Right lobe of liver (tissue), 6 donors: ENCODE measurements around the gene NOVA2. TPM values are rescaled to one million over a fixed set of nuclear protein-coding genes. Genes with fewer than 3 reads are reported as not detected.

Source experiments
- ATAC-seq, 4 donors: fragments of 200-7000 bp; cut with Tn5 transposase; one replicate each; pipeline ENCODE4 v1.9.1; 2020; ENCODE audit warnings: mild to moderate bottlenecking in 4 of 4, moderate library complexity in 4 of 4
- DNase-seq, 3 donors: peaks; one replicate each; pipeline ENCODE4 v3.0.0-alpha.2; 2020
- H3K27ac ChIP-seq, 3 donors: fragments of 200-600 bp; one replicate each; pipeline ENCODE4 v1.8.0; 2022
- H3K27me3 ChIP-seq, 2 donors: fragments of 200-600 bp; one replicate each; pipeline ENCODE4 v1.8.0; 2022
- H3K36me3 ChIP-seq, 4 donors: fragments of 200-600 bp; sonication (generic) in 1 of 4; one replicate each; pipeline versions ENCODE4 v1.5.1 to v1.8.0; 2017 to 2022; ENCODE audit warnings: control low read depth in 1 of 4
- H3K4me1 ChIP-seq, 4 donors: fragments of 200-600 bp; sonication (generic) in 1 of 4; one replicate each; pipeline versions ENCODE4 v1.5.1 to v1.8.0; 2017 to 2022; ENCODE audit warnings: control low read depth in 1 of 4
- H3K4me3 ChIP-seq, 3 donors: fragments of 200-600 bp; one replicate each; pipeline ENCODE4 v1.8.0; 2022
- H3K9me3 ChIP-seq, 4 donors: fragments of 200-600 bp; sonication (generic) in 1 of 4; one replicate each; pipeline versions ENCODE4 v1.5.1 to v1.8.0; 2017 to 2022; ENCODE audit warnings: control low read depth in 1 of 4
- POLR2A ChIP-seq: fragments of 450-650 bp; IDR thresholded peaks from one replicate; pipeline ENCODE4 v1.6.1; 2017; ENCODE audit warnings: antibody characterized with exemption, mild to moderate bottlenecking
- WGBS: methylation state at CpG from one replicate; pipeline ENCODE4 v1.1.6; 2018; ENCODE audit warnings: low coverage, low lambda C conversion rate; ENCODE audit not compliant: insufficient coverage; ENCODE audit errors: missing lambda C conversion rate; 5-methylcytosine and 5-hydroxymethylcytosine counted together
- intact Hi-C, 2 donors: fragments of 100-400 bp; cut with DNase I; formaldehyde crosslinking; loops; one replicate each; pipeline versions ENCODE4 v1.11.2 to v1.14.1; 2022
- total RNA-seq, 6 experiments: library from RNA; depleted of rRNA in 2 of 6; stranded (reverse); fragments of >200 nt in 2 of 6; fragmentation: NEBNext Ultra II Directional in 3 of 6; extraction: Animal tissue kit (Norgen Biotek cat#: 25700) in 3 of 6; gene quantifications; one replicate each; pipeline versions ENCODE4 v1.1.0 to v1.2.4, GENCODE V29; 2016 to 2023
- TF ChIP-seq, protein P1 (sequence below), 4 donors: fragments of 200-600 bp in 3 of 4; fragments of 450-650 bp in 1 of 4; IDR thresholded peaks; one replicate each; pipeline versions ENCODE4 v1.5.1 to v1.8.0; 2016 to 2022; ENCODE audit warnings: antibody characterized with exemption in 4 of 4, mild to moderate bottlenecking in 2 of 4
- donor health status: DM: no; HTN: yes; CAD: no.
- donor health status: DM: no; HTN: no; CAD: no.
- donor health status: DM: no; HTN: no; CAD: no.
- donor health status: DM: no; HTN: yes; CAD: no.
- donor health status: DM: no; HTN: yes; CAD: no.

The NOVA2 gene
- total RNA-seq, 6 experiments from 2014 or later, result 0.66 to 2.5 (median 0.85) TPM

- intact Hi-C loops, result no loop called here
- WGBS, result 94% methylated on average over 7 of the region's 8 CpGs
- no peaks in the 10 kb centered on the region for H3K36me3 ChIP-seq
- no peak overlapping the region for H3K27ac ChIP-seq
- ATAC-seq (no peak), DNase-seq (no peak)
- H3K27me3 ChIP-seq, result no peaks in the 10 kb centered on the region
- no peak overlapping the region for H3K4me3 ChIP-seq
- no peaks in the 10 kb centered on the region for H3K9me3 ChIP-seq
- no peak for TF ChIP-seq POLR2A
- TF ChIP-seq, protein P1, sequence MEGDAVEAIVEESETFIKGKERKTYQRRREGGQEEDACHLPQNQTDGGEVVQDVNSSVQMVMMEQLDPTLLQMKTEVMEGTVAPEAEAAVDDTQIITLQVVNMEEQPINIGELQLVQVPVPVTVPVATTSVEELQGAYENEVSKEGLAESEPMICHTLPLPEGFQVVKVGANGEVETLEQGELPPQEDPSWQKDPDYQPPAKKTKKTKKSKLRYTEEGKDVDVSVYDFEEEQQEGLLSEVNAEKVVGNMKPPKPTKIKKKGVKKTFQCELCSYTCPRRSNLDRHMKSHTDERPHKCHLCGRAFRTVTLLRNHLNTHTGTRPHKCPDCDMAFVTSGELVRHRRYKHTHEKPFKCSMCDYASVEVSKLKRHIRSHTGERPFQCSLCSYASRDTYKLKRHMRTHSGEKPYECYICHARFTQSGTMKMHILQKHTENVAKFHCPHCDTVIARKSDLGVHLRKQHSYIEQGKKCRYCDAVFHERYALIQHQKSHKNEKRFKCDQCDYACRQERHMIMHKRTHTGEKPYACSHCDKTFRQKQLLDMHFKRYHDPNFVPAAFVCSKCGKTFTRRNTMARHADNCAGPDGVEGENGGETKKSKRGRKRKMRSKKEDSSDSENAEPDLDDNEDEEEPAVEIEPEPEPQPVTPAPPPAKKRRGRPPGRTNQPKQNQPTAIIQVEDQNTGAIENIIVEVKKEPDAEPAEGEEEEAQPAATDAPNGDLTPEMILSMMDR (IDR thresholded peaks at IDR 0.05), result no peak
- H3K4me1 ChIP-seq, result peaks cover 0 to 9% (median under 1%) of the 10 kb centered on the region in 4 donors
These were observed 23.3 kb upstream of the NOVA2 start for GRCh38 chr19:45996933-45997332.

GRCh38 chr19:45995715-45996385 lies 22.2 kb upstream of the NOVA2 start:
- no peaks in the 10 kb centered on the region for H3K36me3 ChIP-seq
- peak overlapping the region; percentile 69 to 74 (median 72) for H3K4me3 ChIP-seq
- no peak for TF ChIP-seq POLR2A
- WGBS, result 10% methylated on average over 13 of the region's 13 CpGs
- H3K27me3 ChIP-seq, result no peaks in the 10 kb centered on the region
- no peak for DNase-seq
- peak overlapping the region; percentile 33 to 55 (median 41) for H3K27ac ChIP-seq
- H3K9me3 ChIP-seq, result no peaks in the 10 kb centered on the region
- ATAC-seq, result no peak
- H3K4me1 ChIP-seq, result peaks cover 0 to 9% (median under 1%) of the 10 kb centered on the region in 4 donors
- intact Hi-C loops, result no loop called here

- no peaks in the 10 kb centered on the region for H3K27me3 ChIP-seq
- WGBS, result under 1% methylated on average over 31 of the region's 34 CpGs
- ATAC-seq (peak; percentile 96 to 99 (median 98)), DNase-seq (peak; percentile 92 to 96 (median 94))
- H3K27ac ChIP-seq, result peak within 1 kb of the TSS; percentile 33 to 55 (median 41)
- no peaks in the 10 kb centered on the region for H3K9me3 ChIP-seq
- H3K36me3 ChIP-seq, result no peaks in the 10 kb centered on the region
- TF ChIP-seq, protein P1 (IDR thresholded peaks at IDR 0.05), result no peak
- peak; percentile 87 for TF ChIP-seq POLR2A
- peak within 1 kb of the TSS; percentile 69 to 74 (median 72) for H3K4me3 ChIP-seq
- H3K4me1 ChIP-seq, result peaks cover 0 to 9% (median under 1%) of the 10 kb centered on the region in 4 donors
- intact Hi-C loops, result no loop called here
These were observed 21.5 kb upstream of the NOVA2 start, which contains the start of gene CCDC61 for GRCh38 chr19:45994998-45995714. CCDC61 (plus strand) TSS chr19:45995467; CDS start chr19:46003019, 7,552 bp downstream.

DNA sequence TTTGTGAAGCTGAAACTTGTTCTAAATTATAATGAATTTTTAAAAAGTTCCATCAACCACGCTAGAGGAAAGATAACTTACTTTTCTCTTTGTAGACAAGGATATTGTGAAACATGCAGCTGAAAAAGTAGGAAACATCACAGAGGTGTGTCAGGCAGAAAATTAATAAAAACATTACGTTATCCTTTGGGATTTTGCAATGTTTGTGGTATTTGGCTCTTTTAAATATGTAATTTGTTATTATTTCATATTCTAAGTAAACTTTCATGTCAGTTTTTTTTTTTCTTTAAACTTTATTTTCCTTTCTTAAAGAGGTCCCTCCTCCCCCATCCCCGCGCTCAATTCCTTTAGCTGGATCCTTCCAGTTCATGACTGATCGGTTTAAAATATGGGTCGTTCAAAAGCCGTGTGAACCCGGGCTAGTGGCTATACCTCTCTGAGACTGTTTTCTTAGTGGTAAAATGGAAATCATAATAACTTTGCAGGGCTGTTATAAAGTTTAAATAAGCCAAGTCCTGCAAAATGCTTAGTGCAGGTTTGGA lies 20.9 kb upstream of the NOVA2 start:
- TF ChIP-seq, protein P1 (IDR thresholded peaks at IDR 0.05), result no peak
- TF ChIP-seq POLR2A, result no peak
- Histone ChIP-seq H3K27me3 (no peaks in the 10 kb centered on the region), H3K9me3 (no peaks in the 10 kb centered on the region), H3K4me3 (peak overlapping the region; percentile 47 to 58 (median 51)), H3K27ac (no peak overlapping the region), H3K36me3 (no peaks in the 10 kb centered on the region), H3K4me1 (peaks cover 0 to 9% (median under 1%) of the 10 kb centered on the region in 4 donors)
- DNase-seq (no peak), ATAC-seq (peak in 1 of 4 donors; percentile 14)
- intact Hi-C loops, result no loop called here
- WGBS, result under 1% methylated on average over 8 of the region's 8 CpGs
